HEK293 (cell line): ENCODE results near the gene REN.

Experiments
- CTCF ChIA-PET: fragments of 350-600 bp; formaldehyde crosslinking; extraction: SDS; loops from one replicate; lab custom pipeline; 2021; ENCODE audit warnings: antibody characterized with exemption; lab: Yijun Ruan, JAX
- POLR2A ChIA-PET: fragments of 300-600 bp; formaldehyde crosslinking; extraction: SDS; loops from one replicate; lab custom pipeline; 2020; ENCODE audit warnings: antibody characterized with exemption, inconsistent platforms; lab: Yijun Ruan, JAX
- H3K27ac ChIP-seq: fragments of 200-500 bp; sonication (Bioruptor generic); 2 replicates; pipeline ENCODE4 v1.5.1; 2014; ENCODE audit warnings: low read depth, low read length, control low read depth, inconsistent platforms; ENCODE audit errors: extremely low read depth
- H3K36me3 ChIP-seq, 2 experiments: fragments of 200-500 bp in 1 of 2; sonication (Bioruptor generic) in 1 of 2; 1 replicate in 1 of 2; 2 replicates in 1 of 2; pipeline ENCODE4 v1.5.1; 2014 to 2017; ENCODE audit warnings: inconsistent platforms in 2 of 2, low read length in 2 of 2; ENCODE audit not compliant: control insufficient read depth in 2 of 2, insufficient read depth in 1 of 2
- H3K4me1 ChIP-seq: fragments of 200-500 bp; sonication (Bioruptor generic); 2 replicates; pipeline ENCODE4 v1.5.1; 2014; ENCODE audit warnings: mild to moderate bottlenecking, low read length, inconsistent platforms; ENCODE audit not compliant: control insufficient read depth, insufficient read depth
- H3K4me3 ChIP-seq: 2 replicates; pipeline ENCODE4 v1.5.1; 2011; ENCODE audit warnings: low read depth, mild to moderate bottlenecking, control low read depth, low read length, moderate library complexity
- H3K9me3 ChIP-seq: fragments of 200-500 bp; sonication (Bioruptor generic); 2 replicates; pipeline ENCODE4 v1.5.1; 2014; ENCODE audit warnings: low read depth, low read length, inconsistent platforms; ENCODE audit not compliant: control insufficient read depth, insufficient read depth
- FEZF1 ChIP-seq: fragments of 450-650 bp; formaldehyde crosslinking; IDR thresholded peaks from 2 replicates; pipeline ENCODE4 v1.5.1; 2016; ENCODE audit warnings: missing biosample characterization, missing genetic modification characterization
- GLIS1 ChIP-seq: fragments of 450-650 bp; formaldehyde crosslinking; IDR thresholded peaks from 2 replicates; pipeline ENCODE4 v1.5.1; 2016; ENCODE audit warnings: missing biosample characterization, missing genetic modification characterization
- OVOL3 ChIP-seq: fragments of 450-650 bp; formaldehyde crosslinking; IDR thresholded peaks from 2 replicates; pipeline ENCODE4 v1.5.1; 2016; ENCODE audit warnings: missing biosample characterization, missing genetic modification characterization
- RBAK ChIP-seq: fragments of 450-650 bp; formaldehyde crosslinking; IDR thresholded peaks from 2 replicates; pipeline ENCODE4 v1.5.1; 2016; ENCODE audit warnings: missing biosample characterization, missing genetic modification characterization
- SALL2 ChIP-seq: fragments of 450-650 bp; formaldehyde crosslinking; IDR thresholded peaks from 2 replicates; pipeline ENCODE4 v1.5.0; 2017; ENCODE audit warnings: missing biosample characterization, mild to moderate bottlenecking, missing genetic modification characterization, borderline replicate concordance
- SP7 ChIP-seq: fragments of 450-650 bp; formaldehyde crosslinking; IDR thresholded peaks from 2 replicates; pipeline ENCODE4 v1.5.1; 2016; ENCODE audit warnings: missing biosample characterization, missing genetic modification characterization
- TCF7L2 ChIP-seq: IDR thresholded peaks from 2 replicates; pipeline ENCODE4 v1.6.1; 2011; ENCODE audit warnings: low read depth, mild to moderate bottlenecking, inconsistent platforms, low read length, moderate library complexity, borderline replicate concordance
- ZNF146 ChIP-seq: fragments of 450-650 bp; formaldehyde crosslinking; IDR thresholded peaks from 2 replicates; pipeline ENCODE4 v1.5.1; 2016; ENCODE audit warnings: missing biosample characterization, missing genetic modification characterization
- ZNF404 ChIP-seq: fragments of 450-650 bp; formaldehyde crosslinking; IDR thresholded peaks from 2 replicates; pipeline ENCODE4 v1.5.1; 2017; ENCODE audit warnings: missing biosample characterization, missing genetic modification characterization
- ZNF416 ChIP-seq: fragments of 450-650 bp; formaldehyde crosslinking; IDR thresholded peaks from 2 replicates; pipeline ENCODE4 v1.5.1; 2016; ENCODE audit warnings: missing biosample characterization, missing genetic modification characterization
- ZNF423 ChIP-seq: fragments of 450-650 bp; formaldehyde crosslinking; IDR thresholded peaks from 2 replicates; pipeline ENCODE4 v1.5.1; 2016; ENCODE audit warnings: missing biosample characterization, missing genetic modification characterization
- ZNF514 ChIP-seq: fragments of 450-650 bp; formaldehyde crosslinking; IDR thresholded peaks from 2 replicates; pipeline ENCODE4 v1.5.1; 2016; ENCODE audit warnings: missing biosample characterization, missing genetic modification characterization
- ZNF530 ChIP-seq: fragments of 450-650 bp; formaldehyde crosslinking; IDR thresholded peaks from 2 replicates; pipeline ENCODE4 v1.5.1; 2016; ENCODE audit warnings: low read depth, missing biosample characterization, missing genetic modification characterization
- ZNF777 ChIP-seq: fragments of 450-650 bp; formaldehyde crosslinking; IDR thresholded peaks from 2 replicates; pipeline ENCODE4 v1.5.1; 2017; ENCODE audit warnings: missing biosample characterization, missing genetic modification characterization, borderline replicate concordance
- TF ChIP-seq, protein P1 (sequence below): fragments of 450-650 bp; formaldehyde crosslinking; IDR thresholded peaks from 2 replicates; pipeline ENCODE4 v1.5.1; 2016; ENCODE audit warnings: missing biosample characterization, missing genetic modification characterization
- TF ChIP-seq, protein P2 (sequence below): fragments of 450-650 bp; formaldehyde crosslinking; IDR thresholded peaks from 2 replicates; pipeline ENCODE4 v1.5.1; 2016; ENCODE audit warnings: missing biosample characterization, missing genetic modification characterization
- TF ChIP-seq, protein P3 (sequence below): fragments of 450-650 bp; formaldehyde crosslinking; IDR thresholded peaks from 2 replicates; pipeline ENCODE4 v1.5.1; 2016; ENCODE audit warnings: missing biosample characterization, missing genetic modification characterization, borderline replicate concordance

Gene REN

GRCh38 chr1:204128464-204128963 is 37.6 kb downstream of the REN start:
- Histone ChIP-seq H3K4me1 (0 out of 2 replicates have a peak, but pooled peaks cover 3% of the 10 kb centered on the region), H3K4me3 (no peak overlapping the region), H3K36me3 (peaks cover 0 to 25% of the 10 kb centered on the region in 2 experiments; a peak in 1 of 3 replicates), H3K9me3 (no peaks in the 10 kb centered on the region), H3K27ac (no peak overlapping the region)
- ChIA-PET POLR2A (interaction anchor here (0.7 to 2.7 kb wide), 3 partner anchors 55 to 256 kb away, joined by 5 to 20 read pairs (median 6); partner anchors contain the start of gene SOX13), CTCF (interaction anchor here (0.6 to 6.0 kb wide), 51 partner anchors 9 to 794 kb away, joined by 3 to 167 read pairs (median 5); partner anchors contain the start of genes ETNK2, GOLT1A, SNRPE and SOX13)
- TF ChIP-seq ZNF146 (tag by site-specific recombination) (no peak), FEZF1 (no peak), ZNF423 (tag by site-specific recombination) (no peak), GLIS1 (no peak), TCF7L2 (no peak), OVOL3 (tag by site-specific recombination) (no peak), ZNF514 (tag by site-specific recombination) (no peak), SP7 (tag by site-specific recombination) (no peak), ZNF416 (no peak), ZNF777 (tag by site-specific recombination) (no peak), ZNF530 (tag by site-specific recombination) (no peak), RBAK (tag by site-specific recombination) (no peak), ZNF404 (tag by site-specific recombination) (no peak), SALL2 (tag by site-specific recombination) (no peak)
- TF ChIP-seq, protein P1, sequence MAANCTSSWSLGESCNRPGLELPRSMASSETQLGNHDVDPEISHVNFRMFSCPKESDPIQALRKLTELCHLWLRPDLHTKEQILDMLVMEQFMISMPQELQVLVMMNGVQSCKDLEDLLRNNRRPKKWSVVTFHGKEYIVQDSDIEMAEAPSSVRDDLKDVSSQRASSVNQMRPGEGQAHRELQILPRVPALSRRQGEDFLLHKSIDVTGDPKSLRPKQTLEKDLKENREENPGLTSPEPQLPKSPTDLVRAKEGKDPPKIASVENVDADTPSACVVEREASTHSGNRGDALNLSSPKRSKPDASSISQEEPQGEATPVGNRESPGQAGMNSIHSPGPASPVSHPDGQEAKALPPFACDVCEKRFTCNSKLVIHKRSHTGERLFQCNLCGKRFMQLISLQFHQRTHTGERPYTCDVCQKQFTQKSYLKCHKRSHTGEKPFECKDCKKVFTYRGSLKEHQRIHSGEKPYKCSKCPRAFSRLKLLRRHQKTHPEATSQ (tag by site-specific recombination): no peak
- TF ChIP-seq, protein P2, sequence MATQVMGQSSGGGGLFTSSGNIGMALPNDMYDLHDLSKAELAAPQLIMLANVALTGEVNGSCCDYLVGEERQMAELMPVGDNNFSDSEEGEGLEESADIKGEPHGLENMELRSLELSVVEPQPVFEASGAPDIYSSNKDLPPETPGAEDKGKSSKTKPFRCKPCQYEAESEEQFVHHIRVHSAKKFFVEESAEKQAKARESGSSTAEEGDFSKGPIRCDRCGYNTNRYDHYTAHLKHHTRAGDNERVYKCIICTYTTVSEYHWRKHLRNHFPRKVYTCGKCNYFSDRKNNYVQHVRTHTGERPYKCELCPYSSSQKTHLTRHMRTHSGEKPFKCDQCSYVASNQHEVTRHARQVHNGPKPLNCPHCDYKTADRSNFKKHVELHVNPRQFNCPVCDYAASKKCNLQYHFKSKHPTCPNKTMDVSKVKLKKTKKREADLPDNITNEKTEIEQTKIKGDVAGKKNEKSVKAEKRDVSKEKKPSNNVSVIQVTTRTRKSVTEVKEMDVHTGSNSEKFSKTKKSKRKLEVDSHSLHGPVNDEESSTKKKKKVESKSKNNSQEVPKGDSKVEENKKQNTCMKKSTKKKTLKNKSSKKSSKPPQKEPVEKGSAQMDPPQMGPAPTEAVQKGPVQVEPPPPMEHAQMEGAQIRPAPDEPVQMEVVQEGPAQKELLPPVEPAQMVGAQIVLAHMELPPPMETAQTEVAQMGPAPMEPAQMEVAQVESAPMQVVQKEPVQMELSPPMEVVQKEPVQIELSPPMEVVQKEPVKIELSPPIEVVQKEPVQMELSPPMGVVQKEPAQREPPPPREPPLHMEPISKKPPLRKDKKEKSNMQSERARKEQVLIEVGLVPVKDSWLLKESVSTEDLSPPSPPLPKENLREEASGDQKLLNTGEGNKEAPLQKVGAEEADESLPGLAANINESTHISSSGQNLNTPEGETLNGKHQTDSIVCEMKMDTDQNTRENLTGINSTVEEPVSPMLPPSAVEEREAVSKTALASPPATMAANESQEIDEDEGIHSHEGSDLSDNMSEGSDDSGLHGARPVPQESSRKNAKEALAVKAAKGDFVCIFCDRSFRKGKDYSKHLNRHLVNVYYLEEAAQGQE (tag by site-specific recombination): no peak
- TF ChIP-seq, protein P3, sequence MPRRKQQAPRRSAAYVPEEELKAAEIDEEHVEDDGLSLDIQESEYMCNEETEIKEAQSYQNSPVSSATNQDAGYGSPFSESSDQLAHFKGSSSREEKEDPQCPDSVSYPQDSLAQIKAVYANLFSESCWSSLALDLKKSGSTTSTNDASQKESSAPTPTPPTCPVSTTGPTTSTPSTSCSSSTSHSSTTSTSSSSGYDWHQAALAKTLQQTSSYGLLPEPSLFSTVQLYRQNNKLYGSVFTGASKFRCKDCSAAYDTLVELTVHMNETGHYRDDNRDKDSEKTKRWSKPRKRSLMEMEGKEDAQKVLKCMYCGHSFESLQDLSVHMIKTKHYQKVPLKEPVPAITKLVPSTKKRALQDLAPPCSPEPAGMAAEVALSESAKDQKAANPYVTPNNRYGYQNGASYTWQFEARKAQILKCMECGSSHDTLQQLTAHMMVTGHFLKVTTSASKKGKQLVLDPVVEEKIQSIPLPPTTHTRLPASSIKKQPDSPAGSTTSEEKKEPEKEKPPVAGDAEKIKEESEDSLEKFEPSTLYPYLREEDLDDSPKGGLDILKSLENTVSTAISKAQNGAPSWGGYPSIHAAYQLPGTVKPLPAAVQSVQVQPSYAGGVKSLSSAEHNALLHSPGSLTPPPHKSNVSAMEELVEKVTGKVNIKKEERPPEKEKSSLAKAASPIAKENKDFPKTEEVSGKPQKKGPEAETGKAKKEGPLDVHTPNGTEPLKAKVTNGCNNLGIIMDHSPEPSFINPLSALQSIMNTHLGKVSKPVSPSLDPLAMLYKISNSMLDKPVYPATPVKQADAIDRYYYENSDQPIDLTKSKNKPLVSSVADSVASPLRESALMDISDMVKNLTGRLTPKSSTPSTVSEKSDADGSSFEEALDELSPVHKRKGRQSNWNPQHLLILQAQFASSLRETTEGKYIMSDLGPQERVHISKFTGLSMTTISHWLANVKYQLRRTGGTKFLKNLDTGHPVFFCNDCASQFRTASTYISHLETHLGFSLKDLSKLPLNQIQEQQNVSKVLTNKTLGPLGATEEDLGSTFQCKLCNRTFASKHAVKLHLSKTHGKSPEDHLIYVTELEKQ (tag by site-specific recombination): no peak
